Retina (tissue), 1 donor: ENCODE results near the gene HSP90AB1.

Source experiments
- DNase-seq: peaks from one replicate; pipeline ENCODE4 v3.0.0-alpha.2; 2016

HSP90AB1 gene

DNA sequence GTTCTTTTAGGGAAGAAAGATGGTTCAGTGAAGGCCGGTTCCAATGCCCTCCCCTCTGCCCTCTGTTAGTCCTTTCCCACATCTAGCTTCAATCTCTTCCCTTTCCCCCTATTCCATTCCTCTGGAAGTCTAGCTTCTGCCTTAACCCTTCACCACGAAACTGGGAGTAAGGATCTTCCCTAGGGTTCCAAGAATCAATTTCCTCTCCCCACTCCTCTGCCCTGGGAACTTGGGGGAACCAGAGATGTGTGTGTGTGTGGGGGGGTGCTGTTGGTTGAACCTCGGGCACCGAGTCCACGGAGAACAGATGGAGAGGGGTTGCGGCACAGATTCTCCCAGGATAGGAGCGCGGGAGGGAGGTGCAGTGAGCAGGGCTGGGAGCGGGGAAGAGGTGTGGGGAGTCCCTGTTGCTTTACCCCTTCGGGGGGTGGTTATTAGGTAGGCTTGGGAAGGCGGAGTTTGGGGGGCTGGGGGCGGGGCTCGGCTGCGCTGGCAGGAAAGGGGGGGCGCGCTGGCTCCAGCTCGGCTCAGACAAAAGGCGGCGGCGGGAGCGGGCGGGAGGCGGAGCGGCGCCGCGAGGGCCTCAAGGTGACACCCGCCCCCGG lies 23.1 kb downstream of the HSP90AB1 start, which contains the start of gene TMEM151B:
Gene TMEM151B, plus strand, starts transcription at position 530 of the 605 bp plus-strand sequence. CDS start 293 bp downstream, outside the sequence.
- peak; percentile 52 for DNase-seq

DNA sequence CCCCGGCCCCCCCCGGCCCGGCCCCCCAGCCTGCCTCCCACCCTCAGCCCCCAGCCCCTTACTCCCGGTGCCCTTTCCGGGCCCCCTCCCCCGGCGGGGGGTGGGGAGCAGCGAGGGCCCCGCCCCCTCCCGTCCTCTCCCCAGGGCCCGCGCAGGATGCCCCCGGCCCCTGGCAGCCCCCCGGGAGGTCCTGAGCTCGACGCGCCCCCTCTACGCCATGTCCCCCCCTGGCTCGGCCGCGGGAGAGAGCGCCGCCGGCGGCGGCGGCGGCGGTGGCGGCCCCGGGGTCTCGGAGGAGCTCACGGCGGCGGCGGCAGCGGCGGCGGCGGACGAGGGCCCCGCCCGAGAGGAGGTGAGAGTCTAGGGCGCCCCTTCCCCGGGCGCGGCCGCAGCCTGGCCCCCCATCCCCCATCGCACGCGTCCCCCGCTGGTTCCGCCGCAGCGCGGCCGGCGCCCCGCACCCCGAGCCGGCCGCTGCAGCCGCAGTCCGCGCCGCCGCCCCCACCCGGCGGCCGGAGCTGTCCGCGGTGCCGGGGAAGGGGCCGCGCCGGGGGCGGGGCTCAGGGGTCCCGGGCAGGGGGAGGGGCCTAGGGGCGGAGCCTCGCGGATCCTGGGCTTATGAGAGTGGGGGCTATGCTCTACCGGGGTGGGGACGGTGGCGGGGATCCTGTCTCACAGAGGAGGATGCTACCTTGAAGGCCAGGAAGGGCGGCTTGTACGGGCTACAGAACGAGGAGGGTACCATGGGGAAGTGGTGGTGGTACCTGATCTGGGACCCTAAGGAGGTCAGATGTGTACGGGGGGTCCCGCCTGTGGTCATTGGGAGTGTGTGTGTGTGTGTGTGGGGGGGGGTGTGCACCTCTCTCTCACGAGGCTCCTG lies 23.9 kb downstream of the HSP90AB1 start:
- DNase-seq: peak; percentile 61

DNA sequence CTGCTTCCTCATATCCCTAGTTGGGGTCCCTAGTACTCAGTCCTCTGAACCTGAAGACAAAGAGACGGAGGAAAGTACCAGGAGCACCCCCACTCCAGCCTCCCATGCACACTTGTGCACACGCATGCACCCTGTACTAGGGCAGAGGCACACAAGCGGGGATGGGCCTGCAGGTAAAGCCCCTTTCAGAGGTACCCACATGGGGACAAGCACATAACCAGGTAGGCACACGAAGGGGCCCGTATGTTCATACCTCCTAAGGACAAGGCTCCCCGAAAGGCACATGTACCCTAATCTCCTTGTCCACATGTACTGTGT lies 24.5 kb downstream of the HSP90AB1 start:
- DNase-seq: no peak

- DNase-seq: no peak
Observed at GRCh38 chr6:44271914-44272313, 25.0 kb downstream of the HSP90AB1 start.

DNA sequence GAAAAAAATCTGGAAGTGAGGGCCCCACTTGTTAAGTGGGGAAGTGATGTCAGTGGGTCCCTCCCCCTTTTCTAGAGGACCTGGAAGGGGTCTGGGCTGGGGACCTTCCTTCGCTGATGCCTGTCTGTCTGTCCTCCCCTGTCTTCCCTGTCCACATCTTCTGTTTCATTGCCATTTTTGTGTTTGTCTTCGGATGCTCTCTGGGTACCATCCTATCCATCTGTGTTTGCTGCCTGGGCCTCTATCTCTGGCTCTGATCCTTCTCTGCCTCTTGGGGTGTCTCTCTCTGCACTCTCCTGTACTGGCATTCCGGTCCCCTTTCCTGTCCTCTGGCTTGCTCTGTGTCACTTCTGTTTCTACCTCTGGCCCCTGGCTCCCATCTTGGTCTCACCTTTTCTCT lies 25.6 kb downstream of the HSP90AB1 start:
- DNase-seq: no peak

- DNase-seq: no peak
Observed at GRCh38 chr6:44272999-44273566, 26.2 kb downstream of the HSP90AB1 start.

GRCh38 chr6:44273617-44274016 lies 26.7 kb downstream of the HSP90AB1 start:
- no peak for DNase-seq

DNA sequence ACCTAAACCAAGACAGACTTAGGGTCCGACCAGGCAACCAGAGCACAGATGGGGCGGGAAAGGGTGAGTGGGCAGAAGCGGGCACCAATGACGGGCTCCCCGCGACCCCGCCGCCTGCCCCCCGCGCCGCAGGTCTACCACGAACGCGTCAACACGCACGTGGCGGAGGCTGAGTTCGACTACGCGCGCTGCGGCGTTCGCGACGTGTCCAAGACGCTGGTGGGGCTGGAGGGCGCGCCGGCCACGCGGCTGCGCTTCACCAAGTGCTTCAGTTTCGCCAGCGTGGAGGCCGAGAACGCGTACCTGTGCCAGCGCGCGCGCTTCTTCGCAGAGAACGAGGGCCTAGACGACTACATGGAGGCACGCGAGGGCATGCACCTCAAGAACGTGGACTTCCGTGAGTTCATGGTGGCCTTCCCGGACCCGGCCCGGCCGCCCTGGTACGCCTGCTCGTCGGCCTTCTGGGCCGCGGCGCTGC lies 28.4 kb downstream of the HSP90AB1 start:
- no peak for DNase-seq

GRCh38 chr6:44275749-44276648 lies 29.1 kb downstream of the HSP90AB1 start:
- peak; percentile 72 for DNase-seq

GRCh38 chr6:44276667-44277640 lies 30.1 kb downstream of the HSP90AB1 start:
- no peak for DNase-seq

- no peak for DNase-seq
Observed at GRCh38 chr6:44277763-44278162, 30.9 kb downstream of the HSP90AB1 start.

- DNase-seq: no peak
Observed at GRCh38 chr6:44278315-44278714, 31.4 kb downstream of the HSP90AB1 start.

DNA sequence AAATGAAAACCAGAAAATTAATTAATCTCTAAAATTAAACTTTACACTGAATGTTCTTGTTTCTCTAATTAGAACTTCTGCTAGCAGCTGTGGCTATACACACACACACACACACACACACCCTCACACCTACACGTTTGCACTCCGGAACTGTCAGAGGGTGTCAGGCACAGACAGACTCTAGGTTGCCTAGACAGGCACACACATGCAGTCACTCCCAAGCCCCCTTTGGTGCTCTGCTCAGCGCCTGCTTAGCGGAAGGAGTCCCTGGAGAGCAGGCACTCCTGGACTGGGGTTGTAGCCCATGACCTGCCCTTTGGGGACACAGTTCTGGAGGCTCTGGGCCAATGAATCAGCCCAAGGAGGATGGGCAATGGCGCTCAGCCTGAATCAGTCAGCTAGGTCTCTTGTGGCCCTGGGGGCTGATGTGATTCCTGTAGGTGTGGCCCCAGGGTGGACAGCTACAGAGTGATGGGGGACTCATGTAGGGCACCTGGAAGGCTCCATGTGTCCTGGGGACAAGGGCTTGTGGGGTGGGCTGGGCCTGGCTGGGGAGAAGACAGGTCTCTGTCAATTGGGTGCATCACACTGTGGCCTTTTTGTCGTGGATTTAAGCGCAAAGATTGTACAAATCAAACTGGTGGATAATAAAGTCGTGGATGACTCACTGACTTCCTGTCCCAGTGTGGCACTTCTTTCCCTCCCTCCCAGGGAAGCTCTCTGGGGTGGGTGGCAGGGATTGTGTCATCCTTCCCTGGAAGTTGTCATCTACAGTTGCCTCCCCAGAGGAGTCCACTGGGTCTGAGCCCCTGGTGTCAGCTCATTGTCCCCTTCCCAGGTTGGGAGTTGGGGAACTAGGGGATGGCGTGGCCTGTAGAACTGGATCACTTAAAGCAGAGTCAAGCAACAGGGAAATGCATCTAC lies 32.1 kb downstream of the HSP90AB1 start:
- DNase-seq: no peak

DNA sequence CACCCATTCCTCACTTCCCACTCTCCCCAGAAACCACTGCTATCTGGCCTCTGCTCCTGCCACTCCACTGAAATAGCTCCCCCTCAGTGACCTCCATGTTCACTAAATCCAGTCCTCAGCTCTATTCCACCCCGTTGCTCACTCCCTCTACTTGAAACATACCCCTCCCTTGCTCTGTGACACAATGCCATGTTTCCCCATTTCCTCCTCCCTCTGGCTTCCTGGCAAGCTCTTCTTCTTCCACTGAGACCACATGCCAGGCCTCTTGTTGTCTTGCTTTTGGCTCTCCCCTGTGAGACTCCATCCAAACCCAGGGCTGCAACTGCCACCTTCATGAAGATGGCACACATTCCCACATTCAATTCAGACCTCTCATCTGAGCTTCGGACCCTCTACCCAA lies 37.2 kb downstream of the HSP90AB1 start:
- DNase-seq: no peak

- no peak for DNase-seq
Observed at GRCh38 chr6:44284867-44285266, 38.0 kb downstream of the HSP90AB1 start.

- DNase-seq: no peak
Observed at GRCh38 chr6:44285552-44286284, 38.8 kb downstream of the HSP90AB1 start.

DNA sequence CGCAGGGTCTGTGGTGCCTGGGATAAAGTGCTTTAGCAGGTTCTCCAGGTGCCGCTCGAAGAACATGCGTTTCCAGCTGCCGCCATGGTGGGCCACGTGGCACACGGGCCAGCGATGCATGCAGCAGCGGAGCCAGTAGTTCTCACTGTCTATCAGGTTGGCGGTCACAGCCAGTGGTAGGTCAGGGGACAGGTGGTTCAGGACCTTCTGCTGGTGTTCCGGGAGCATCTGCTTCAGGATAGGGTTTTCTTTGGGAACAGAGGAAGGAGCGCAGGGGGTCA lies 39.3 kb downstream of the HSP90AB1 start:
- DNase-seq: no peak

GRCh38 chr6:44286747-44287146 lies 39.8 kb downstream of the HSP90AB1 start:
- no peak for DNase-seq

- no peak for DNase-seq
Observed at GRCh38 chr6:44289726-44290260, 42.9 kb downstream of the HSP90AB1 start.

DNA sequence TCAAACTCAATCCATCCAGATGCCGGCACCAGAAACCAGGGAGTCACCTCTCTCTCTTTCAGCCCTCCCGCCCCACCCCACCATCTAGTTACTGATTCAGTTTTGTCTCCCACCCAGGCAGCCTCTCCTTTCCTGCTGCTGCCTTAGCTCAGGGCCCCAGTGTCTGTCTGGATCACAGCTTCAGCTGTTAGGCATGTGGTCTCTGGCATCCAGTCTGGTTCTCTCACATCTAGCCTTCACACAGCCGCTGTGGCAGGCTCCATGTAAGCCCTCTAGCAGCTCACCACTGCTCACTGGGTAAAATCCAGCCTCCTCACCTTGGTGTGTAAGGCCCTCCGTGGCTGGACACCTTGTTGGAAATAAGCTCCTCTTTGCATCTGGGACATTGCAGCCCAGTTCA lies 44.9 kb downstream of the HSP90AB1 start:
- DNase-seq: no peak
